ENCODE data around the gene NANOS3. TPM values are rescaled to one million over a fixed set of nuclear protein-coding genes. Genes with fewer than 3 reads are reported as not detected.

Gene NANOS3
- total and polyA plus RNA-seq, 2 of the 13 experiments (the other 11 are each of a cell fraction or from before 2014, with no cell fraction given): 0.21 TPM; not detected in 1

- TF ChIP-seq HBP1 (CRISPR knock-in tag; IDR thresholded peaks at IDR 0.05; ENCODE audit: low read depth): no peak
- TF ChIP-seq YEATS4 (CRISPR knock-in tag; IDR thresholded peaks at IDR 0.05; ENCODE audit: borderline replicate concordance): no peak; the same call in 1 of the 2 replicates
- TF ChIP-seq ZNF558 (CRISPR knock-in tag; IDR thresholded peaks at IDR 0.05; ENCODE audit: borderline replicate concordance): 0 out of 2 replicates have a peak, but pooled peaks have one; percentile 51
- TF ChIP-seq TBL1XR1 (IDR thresholded peaks at IDR 0.05; ENCODE audit: borderline replicate concordance, low read length, partially characterized antibody): no peak
- TF ChIP-seq USF2 (IDR thresholded peaks at IDR 0.05; ENCODE audit: low read depth, low read length): no peak
- no peak for TF ChIP-seq USF2 (CRISPR knock-in tag; IDR thresholded peaks at IDR 0.05; ENCODE audit: borderline replicate concordance)
- TF ChIP-seq CBX1 (IDR thresholded peaks at IDR 0.05; ENCODE audit: low read depth): no peak
- TF ChIP-seq, protein P1, sequence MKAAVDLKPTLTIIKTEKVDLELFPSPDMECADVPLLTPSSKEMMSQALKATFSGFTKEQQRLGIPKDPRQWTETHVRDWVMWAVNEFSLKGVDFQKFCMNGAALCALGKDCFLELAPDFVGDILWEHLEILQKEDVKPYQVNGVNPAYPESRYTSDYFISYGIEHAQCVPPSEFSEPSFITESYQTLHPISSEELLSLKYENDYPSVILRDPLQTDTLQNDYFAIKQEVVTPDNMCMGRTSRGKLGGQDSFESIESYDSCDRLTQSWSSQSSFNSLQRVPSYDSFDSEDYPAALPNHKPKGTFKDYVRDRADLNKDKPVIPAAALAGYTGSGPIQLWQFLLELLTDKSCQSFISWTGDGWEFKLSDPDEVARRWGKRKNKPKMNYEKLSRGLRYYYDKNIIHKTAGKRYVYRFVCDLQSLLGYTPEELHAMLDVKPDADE (CRISPR knock-in tag; IDR thresholded peaks at IDR 0.05): no peak
- no peak for TF ChIP-seq ZNF512B (CRISPR knock-in tag; IDR thresholded peaks at IDR 0.05; ENCODE audit: borderline replicate concordance)
- no peak for TF ChIP-seq ZNF260 (CRISPR knock-in tag; IDR thresholded peaks at IDR 0.05; ENCODE audit: borderline replicate concordance, low read depth)
- TF ChIP-seq, protein P2, sequence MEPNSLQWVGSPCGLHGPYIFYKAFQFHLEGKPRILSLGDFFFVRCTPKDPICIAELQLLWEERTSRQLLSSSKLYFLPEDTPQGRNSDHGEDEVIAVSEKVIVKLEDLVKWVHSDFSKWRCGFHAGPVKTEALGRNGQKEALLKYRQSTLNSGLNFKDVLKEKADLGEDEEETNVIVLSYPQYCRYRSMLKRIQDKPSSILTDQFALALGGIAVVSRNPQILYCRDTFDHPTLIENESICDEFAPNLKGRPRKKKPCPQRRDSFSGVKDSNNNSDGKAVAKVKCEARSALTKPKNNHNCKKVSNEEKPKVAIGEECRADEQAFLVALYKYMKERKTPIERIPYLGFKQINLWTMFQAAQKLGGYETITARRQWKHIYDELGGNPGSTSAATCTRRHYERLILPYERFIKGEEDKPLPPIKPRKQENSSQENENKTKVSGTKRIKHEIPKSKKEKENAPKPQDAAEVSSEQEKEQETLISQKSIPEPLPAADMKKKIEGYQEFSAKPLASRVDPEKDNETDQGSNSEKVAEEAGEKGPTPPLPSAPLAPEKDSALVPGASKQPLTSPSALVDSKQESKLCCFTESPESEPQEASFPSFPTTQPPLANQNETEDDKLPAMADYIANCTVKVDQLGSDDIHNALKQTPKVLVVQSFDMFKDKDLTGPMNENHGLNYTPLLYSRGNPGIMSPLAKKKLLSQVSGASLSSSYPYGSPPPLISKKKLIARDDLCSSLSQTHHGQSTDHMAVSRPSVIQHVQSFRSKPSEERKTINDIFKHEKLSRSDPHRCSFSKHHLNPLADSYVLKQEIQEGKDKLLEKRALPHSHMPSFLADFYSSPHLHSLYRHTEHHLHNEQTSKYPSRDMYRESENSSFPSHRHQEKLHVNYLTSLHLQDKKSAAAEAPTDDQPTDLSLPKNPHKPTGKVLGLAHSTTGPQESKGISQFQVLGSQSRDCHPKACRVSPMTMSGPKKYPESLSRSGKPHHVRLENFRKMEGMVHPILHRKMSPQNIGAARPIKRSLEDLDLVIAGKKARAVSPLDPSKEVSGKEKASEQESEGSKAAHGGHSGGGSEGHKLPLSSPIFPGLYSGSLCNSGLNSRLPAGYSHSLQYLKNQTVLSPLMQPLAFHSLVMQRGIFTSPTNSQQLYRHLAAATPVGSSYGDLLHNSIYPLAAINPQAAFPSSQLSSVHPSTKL (CRISPR knock-in tag; IDR thresholded peaks at IDR 0.05): peak; percentile 52; the same call in 1 of the 2 replicates
- no peak for TF ChIP-seq ZNF160 (CRISPR knock-in tag; IDR thresholded peaks at IDR 0.05)
- TF ChIP-seq ZBTB38 (CRISPR knock-in tag; IDR thresholded peaks at IDR 0.05): no peak
- TF ChIP-seq ZNF543 (CRISPR knock-in tag; IDR thresholded peaks at IDR 0.05): no peak
- TF ChIP-seq ZNF484 (CRISPR knock-in tag; IDR thresholded peaks at IDR 0.05; ENCODE audit: borderline replicate concordance, low read depth): no peak
- no peak for TF ChIP-seq CBFB (CRISPR knock-in tag; IDR thresholded peaks at IDR 0.05)
These were observed 29.3 kb upstream of the NANOS3 start (continued) for GRCh38 chr19:13847407-13848339.

Measured in HepG2 (cell line).